ENCODE results near the gene LRP4.
"Not testable (repeated sequence)": the region's sequence is repeated elsewhere in the genome, so short reads cannot be mapped to it uniquely, and the experiment has no call there.

The LRP4 gene

GRCh38 chr11:46927928-46928327, 9.6 kb upstream of the LRP4 start:
- not testable (repeated sequence) for DNase-seq (ENCODE audit: low read depth)

DNA sequence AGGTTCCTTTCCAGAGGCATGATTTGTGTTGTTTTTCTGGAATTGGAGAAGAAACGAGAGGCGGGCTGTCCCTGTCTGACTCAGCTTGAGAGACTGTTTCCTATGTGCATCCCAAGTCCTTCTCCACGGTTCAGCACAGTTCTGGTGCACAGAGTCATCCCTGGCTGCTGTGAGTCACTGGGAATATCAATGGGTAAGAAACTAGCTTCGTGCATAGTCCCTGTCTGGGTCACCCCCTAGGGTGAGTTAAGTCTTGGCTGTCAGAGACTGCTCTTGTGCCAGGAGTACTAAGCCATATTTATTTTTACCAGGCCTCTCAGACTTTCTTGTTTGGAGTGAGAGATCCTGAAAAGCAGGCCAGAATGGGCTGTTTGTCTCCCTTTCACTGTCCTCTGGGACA, 2.4 kb upstream of the LRP4 start:
- peak; percentile 60 for DNase-seq (ENCODE audit: low read depth)

- no peak for DNase-seq (ENCODE audit: low read depth)
Observed at GRCh38 chr11:46918788-46919513, 601 bp upstream of the LRP4 start.

DNA sequence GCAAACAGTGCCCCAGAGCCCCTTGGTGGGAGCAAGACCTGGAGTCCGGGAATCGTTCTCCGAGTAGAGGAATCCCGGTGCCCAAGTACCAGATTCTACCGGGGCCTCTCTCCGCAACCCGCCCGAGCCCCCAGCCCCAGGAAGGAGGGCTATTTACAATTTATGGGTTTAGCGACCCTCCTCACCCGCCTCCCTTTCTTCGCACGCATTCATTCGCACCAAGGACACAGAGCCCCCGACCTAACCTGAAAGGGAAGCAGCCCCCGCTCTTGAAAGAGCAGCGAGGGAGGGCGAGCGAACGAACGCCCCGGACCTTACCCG, 628 bp downstream of the LRP4 start:
- no peak for DNase-seq (ENCODE audit: low read depth)

- DNase-seq (ENCODE audit: low read depth), result no peak
Observed at GRCh38 chr11:46917109-46917761, 1.1 kb downstream of the LRP4 start.

DNA sequence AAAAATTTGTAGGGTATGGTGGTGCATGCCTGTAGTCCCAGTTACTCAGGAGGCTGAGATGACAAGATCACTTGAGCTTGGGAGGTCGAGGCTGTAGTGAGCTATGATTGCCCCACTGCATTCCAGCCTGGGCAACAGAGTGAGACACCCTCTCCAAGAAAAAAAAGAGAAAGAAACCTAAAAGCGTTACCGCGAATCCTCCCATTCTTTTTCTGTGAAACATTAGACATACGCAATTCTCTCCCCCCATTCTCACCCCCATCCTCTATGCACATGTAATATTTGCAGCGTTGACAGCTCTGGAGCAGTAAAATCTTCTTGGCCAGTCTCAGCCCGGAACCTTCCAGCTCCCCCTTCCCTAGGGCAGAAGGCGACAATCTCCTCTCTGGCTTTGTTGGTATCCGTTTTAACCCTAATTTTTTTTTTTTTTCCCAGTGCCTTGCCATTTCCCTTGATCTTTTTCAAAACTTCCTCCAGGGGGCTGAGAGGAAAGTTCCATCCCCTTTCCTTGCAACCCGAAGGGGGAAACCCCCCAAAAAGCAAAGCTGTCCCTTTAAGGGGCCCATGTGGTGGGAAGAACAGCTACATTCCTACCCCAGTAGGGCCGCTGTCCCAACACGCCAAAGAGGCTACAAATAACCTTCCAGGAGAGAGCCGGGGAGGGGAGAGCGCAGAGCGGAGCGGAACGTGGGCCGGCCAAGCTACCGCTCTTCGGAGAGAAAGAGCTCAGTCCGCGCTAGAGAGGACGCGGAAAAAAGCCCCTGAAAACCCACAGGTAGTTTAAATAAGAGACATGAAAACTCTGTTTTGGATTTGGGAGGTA, 1.9 kb downstream of the LRP4 start:
- DNase-seq (ENCODE audit: low read depth), result no peak

DNA sequence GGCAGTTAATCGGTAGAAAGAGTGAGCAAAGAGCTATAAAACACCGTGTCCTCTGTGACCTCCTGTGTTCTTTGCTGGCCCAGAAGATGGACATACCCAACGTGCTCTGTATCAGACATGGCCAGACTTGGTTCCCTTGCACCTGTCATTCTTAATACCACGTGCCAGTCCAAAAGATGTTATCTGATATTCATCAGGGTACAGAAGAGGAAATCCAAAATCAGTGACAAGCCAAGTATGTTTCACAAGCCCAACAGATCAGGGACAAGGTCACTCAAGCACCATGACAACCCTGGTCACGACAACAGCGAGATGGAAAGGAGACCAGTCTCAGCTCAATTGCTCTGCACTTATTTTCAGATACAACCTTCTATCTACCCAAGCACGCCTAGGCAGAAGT, 3.4 kb downstream of the LRP4 start:
- no peak for DNase-seq (ENCODE audit: low read depth)

GRCh38 chr11:46914363-46914762, 4.0 kb downstream of the LRP4 start:
- DNase-seq (ENCODE audit: low read depth), result no peak

DNA sequence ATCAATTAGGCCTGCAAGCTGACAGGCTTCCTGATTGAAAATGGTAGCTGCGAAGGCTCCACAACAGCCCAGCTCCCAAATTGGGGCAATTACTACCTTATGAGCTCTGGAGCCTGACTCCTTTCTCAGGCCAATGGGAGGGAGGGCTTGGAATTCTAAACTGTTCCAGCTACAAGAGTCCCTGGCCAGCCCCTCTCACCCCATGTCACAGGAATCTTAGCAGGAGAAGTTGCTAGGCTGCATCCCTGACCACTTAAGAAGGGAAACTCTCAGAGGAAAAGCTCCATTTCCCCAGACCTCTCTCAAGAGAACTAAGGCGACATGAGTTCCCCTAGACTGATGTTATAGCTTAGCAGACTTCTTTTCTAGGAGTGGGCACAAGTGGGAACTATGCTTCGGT, 4.9 kb downstream of the LRP4 start:
- DNase-seq (ENCODE audit: low read depth), result no peak

DNA sequence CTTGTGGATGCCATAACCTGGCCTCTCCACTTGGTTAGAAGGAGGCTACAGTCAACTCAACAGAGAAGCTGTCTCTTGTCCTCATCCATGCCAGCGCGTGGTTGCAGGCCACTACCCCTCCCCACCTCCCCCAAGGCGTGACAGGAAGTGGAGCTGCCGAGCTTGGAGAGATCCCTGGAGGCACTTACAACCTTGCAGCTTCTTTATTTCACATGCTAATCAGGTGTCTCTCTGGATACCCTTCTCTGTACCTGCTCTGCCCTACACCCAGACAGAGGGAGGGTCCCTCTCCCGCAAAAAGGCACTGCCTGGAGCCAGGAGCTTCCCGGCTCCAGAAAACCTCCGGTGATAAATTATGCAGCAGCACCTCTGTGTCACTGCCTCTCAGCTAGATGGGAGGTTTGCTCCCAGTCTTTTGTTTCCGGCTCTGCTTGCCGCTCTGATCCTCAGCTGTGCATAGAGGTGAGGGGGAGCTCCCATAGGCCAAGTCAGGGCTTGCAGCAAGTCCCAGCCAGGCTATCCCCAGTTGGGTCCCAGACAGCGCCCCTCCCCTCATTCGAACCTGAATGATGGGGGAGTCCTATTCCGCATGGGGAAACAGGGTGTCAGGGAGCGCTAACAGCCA, 5.7 kb downstream of the LRP4 start:
- no peak for DNase-seq (ENCODE audit: low read depth)

DNA sequence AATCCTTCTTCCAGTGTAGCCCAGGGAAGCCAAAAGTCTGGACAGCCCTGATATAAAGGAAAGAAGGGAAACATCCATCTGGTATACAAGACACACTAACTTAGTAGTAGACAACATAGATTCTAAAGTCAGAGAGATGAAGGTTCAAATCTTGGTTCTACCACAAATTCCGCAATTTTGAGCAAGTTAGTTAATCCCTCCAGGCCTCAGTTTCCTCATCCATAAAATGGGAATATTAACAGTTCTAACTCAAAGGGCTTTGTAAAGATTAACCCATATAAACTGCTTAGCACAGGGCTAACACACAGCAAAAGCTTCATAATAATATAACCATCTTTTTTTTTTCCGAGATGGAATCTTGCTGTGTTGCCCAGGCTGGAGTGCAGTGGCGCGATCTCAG, 10.7 kb downstream of the LRP4 start:
- DNase-seq (ENCODE audit: low read depth), result no peak

DNA sequence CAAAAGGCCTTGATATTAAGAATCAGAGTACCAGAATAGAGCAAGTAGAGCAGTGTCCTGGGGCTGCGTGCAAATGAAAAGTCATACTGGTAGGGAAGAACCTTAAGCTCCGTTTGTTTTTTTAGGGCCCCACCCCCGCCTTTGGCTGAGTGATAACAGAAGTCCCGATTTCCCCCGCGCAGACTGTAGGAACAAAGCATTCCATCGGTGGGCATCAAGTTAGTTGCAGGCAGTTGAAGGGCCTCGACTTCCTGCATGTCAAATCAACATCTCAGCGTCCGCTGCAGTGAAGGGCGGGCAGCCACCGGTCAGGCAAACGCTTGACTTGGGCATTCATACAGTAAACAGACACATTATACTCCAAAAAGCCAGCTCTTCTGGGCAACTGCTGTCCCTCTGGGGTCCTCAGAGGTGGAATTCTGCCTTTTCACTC, 11.7 kb downstream of the LRP4 start:
- no peak for DNase-seq (ENCODE audit: low read depth)

GRCh38 chr11:46905806-46906205, 12.5 kb downstream of the LRP4 start:
- DNase-seq (ENCODE audit: low read depth), result no peak

- no peak for DNase-seq (ENCODE audit: low read depth)
Observed at GRCh38 chr11:46903846-46904245, 14.5 kb downstream of the LRP4 start.

GRCh38 chr11:46902694-46903093, 15.7 kb downstream of the LRP4 start:
- DNase-seq (ENCODE audit: low read depth), result no peak

DNA sequence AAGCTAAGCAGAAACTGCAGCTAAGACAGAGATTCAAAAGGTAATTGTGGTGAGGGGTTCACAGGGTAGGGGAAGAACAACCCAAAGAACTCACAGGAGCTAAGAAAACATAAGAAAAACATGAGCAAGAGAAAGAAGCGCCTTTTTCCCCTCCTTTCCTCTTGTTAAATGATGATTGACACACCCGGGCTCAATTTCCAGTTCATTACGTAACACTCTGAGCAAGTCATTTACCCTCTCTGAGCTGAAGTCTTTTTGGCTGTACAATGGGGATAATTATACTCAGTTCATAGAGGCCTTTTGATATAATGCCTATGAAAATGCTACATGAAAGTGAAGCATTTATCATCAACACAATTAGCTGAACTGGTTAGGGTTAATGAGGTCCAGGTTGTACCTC, 17.2 kb downstream of the LRP4 start:
- DNase-seq (ENCODE audit: low read depth), result no peak

DNA sequence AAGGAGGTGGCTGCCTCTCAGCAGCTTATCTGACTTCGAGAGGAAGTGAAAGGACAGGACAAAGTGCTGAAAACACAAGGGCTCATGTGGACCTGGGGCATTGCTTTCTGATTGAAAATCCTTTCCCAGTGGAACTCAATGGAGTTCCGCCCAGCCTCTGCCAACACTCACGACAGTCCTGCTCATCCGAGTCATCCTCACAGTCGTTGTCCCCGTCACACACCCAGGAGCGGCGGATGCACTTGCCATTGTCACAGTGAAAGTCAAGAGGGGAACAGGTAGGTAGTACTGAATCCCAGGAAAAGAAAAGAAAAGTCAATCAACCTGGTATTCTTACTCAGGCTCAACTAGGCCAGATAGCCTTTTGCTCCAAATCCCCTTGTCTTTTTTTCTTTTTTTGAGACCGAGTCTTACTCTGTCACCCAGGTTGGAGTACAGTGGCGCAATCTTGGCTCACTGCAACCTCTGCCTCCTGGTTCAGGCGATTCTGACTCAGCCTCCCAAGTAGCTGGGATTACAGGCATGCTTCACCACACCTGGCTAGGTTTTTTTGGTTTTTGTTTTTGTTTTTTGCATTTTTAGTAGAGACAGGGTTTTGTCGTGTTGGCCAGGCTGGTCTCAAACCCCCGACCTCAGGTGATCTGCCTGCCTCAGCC, 18.1 kb downstream of the LRP4 start:
- DNase-seq (ENCODE audit: low read depth), result no peak

GRCh38 chr11:46899501-46900025, 18.8 kb downstream of the LRP4 start:
- DNase-seq (ENCODE audit: low read depth), result no peak

DNA sequence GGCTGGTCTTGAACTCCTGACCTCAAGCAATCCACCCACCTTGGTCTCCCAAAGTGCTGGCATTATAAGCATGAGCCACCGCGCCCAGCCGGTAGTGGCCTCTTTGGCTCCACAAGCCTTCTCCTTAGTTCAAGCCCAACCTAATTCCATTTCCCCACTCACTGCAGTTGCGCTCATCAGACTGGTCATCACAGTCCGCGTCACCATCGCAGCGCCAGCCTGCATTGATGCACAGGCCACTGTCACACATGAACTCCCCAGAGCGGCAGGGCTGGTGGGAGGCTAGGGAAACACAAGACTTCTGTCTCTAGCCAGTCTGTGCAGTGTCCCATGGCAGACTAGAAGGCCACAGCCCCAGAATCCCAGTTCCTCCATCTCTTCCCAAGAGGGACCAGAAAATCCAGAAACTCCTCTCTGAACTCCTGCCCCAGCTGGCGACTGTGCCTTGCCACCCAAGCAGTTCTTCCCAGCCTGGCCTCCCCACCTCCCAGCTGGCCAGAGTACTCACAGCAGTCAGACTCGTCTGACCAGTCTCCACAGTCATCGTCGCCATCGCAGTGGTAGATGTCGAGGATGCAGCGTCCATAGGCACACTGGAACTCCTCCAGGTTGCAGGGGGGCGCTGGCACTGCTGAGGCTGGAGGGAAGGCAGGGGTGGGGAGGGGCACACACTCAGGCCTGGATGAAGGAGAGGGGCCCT, 19.8 kb downstream of the LRP4 start:
- no peak for DNase-seq (ENCODE audit: low read depth)

DNA sequence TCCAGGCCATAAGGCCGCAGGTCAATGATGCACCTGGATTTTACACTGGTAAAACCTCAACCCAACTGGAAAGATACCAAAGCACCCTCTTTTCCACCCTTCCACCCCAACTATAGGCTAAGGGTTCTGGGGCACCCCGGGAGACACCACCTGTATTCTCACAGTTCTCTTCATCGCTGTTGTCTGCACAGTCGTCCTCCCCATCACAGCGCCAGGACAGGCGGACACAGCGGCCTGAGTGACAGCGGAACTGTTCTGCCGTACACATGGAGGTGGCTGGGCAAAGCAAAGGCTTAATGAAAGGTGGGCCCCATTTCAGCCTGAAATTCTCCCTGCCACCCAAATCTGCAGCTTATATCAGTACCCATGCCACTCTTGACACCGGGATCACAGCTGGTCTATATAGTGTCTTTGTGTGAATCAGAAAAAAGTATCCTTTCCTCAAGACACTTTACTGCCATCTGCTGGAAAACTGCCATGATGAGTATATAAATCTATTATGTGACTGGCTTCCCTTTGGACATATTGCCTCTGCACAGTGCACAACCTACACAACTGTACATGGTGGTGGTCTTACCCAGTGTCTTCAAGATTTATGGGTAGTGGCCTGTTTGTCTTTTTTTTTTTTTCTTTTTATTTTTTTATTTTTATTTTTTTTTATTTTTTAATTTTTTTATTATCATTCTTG, 21.5 kb downstream of the LRP4 start:
- no peak for DNase-seq (ENCODE audit: low read depth)

- DNase-seq (ENCODE audit: low read depth), result no peak
Observed at GRCh38 chr11:46895821-46896220, 22.5 kb downstream of the LRP4 start.
